IPS DF 4.7 (cell line): ENCODE results near the gene NTPCR.

Source experiments
- DNase-seq: peaks from one replicate; pipeline ENCODE4 v3.0.0-alpha.2; 2013; ENCODE audit warnings: low spot score; ENCODE audit errors: extremely low read depth

Gene NTPCR

GRCh38 chr1:232962761-232963745, 12.6 kb downstream of the NTPCR start:
- no peak for DNase-seq

DNA sequence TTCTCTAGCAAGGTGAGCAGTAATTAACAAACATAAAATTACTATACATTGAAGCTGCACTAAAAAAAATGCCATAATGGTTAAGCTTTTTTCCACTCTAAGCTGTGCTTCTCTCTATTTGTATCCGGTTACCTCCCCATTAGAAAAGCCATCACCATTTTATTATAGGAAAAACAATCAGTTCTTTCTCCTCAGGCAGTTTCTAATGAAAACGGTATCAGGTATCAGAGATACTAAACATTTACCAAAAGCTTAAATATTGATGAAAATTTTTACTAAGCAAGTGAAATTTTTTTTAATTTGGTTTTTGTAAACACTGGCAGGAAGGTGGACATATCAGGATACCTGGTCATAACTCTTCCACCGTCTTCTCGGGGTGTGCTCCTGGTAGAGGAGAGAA, 14.2 kb downstream of the NTPCR start:
- DNase-seq, result no peak

DNA sequence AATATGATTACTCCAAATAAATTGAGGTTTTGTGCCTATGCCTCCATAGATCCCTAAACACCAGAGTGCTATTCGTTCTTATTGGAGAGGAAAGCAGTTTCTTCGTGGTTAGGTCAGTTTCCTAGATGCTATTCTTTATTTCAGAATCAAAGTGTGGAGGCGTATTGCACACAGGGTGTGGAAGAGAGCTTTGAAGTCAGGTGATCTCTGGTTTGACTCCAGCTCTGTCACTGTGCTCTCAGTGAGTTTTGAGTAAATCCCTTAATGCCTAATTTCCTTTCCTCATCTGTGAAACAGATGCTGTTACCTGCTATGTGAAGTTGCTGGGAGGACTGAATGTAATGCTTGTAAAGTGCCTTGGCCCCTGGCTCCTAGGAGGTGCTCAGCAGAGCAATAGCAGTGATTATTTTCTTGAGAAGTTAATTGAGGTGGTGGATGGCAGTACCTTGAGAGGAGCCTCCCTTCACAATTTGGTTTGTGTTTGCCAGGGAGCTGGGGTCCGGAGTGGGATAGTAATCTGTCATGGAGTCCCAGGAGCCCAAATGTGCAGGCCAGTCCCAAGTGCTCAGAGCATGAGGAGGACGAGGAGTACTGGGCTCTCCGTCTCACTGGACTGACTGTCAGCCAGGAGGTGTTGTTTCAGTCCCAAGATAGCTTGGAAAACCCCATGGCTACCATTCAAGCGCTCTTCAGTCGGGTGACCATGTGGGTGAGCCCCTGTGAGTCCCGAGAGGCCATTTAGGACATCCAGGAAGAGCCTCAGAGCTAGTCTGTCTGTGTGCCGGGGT, 14.9 kb downstream of the NTPCR start:
- no peak for DNase-seq

DNA sequence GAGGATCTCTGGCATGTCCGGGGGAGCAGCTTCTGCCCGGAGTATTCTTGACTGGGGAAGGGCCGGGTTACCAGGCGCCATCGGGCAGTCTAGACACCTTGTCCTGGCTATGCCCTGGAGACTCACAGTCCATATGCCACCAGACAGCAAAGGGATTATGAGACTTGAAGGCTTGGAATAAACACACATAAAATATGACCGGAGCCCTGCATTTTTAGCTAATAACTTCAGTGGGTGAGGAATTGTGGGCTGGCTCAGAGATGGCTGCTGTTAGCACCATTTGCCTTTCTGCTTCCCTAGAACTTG, 15.5 kb downstream of the NTPCR start:
- no peak for DNase-seq

DNA sequence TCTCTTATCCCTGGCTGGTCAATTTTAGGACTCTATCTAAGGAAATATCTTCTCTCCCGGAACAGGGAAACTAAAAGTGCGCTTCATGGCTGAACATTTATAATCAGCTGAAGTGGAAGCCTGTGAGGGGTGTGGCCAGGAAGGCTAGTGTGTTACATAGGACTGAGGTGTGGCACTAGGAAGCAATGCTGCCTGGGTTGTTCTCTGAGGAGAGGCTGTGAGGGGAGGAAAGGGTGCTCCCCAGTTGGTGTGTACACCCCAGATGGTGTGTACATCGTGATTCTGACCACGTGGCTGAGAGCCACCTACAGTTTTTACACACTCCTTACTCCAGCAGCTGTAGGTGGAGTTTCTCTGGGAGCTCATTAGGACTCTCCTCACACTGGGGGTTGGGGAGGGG, 16.3 kb downstream of the NTPCR start:
- DNase-seq, result no peak

- DNase-seq, result no peak
These were observed 18.0 kb downstream of the NTPCR start for GRCh38 chr1:232968391-232968790.

- no peak for DNase-seq
These were observed 18.6 kb downstream of the NTPCR start for GRCh38 chr1:232968965-232969364.

DNA sequence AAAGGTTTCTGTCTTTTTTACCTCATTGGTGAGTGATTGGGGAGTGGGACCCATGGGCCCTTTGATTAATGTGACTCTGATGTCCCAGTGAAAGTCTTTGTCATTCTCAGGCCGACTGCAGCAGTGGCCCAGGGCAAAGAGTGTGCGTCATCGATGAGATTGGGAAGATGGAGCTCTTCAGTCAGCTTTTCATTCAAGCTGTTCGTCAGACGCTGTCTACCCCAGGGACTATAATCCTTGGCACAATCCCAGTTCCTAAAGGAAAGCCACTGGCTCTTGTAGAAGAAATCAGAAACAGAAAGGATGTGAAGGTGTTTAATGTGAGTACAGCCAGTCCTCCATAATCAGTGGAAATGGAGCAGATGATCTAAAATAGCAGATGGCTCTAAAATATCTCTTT, 19.4 kb downstream of the NTPCR start:
- no peak for DNase-seq

- no peak for DNase-seq
These were observed 20.1 kb downstream of the NTPCR start for GRCh38 chr1:232970508-232970907.

DNA sequence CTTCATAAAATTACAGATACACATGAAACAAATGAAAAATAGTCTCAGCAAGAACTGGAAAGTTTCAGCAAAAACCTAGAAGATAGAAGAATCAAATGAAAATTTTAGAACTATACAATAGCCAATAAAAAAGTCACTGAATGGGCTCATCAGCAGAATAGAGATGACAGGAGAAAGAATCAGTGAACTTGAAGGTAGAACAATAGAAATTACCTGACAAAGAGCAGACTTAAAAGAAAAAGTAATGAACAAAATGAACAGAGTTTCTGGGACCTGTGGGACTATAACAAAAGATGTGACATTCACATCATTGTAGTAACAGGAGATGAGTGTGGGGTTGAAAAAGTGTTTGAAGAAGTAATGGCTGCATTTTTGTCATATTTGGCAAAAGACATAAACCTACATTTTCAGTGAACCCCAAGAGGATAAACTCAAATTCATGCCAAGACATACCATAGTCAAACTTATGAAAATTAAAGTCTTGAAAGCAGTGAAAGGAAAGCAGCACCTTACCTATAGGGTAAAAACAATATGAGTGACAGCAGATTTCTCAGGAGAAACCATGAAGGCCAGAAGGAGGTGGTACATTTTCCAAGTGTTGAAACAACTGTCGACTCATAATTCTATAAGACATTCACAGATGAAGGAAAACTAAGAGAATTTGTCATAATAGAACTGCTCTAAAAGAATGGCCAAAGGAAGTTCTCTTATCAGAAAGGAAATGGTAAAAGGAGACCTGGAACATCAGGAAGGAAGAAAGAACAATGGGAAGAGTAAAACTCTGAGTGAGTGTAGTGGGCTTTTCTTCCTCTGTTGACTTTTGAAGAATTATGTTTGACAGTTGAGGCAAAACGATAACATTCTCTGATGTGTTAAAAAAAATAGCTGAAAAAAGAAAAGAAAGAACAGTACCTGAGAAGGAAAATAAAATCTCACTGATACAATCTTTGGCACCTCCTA, 23.5 kb downstream of the NTPCR start:
- no peak for DNase-seq

GRCh38 chr1:232974971-232975370, 24.6 kb downstream of the NTPCR start:
- DNase-seq, result no peak

GRCh38 chr1:232978091-232978634, 27.8 kb downstream of the NTPCR start:
- DNase-seq, result no peak

GRCh38 chr1:232978815-232979214, 28.4 kb downstream of the NTPCR start:
- no peak for DNase-seq

DNA sequence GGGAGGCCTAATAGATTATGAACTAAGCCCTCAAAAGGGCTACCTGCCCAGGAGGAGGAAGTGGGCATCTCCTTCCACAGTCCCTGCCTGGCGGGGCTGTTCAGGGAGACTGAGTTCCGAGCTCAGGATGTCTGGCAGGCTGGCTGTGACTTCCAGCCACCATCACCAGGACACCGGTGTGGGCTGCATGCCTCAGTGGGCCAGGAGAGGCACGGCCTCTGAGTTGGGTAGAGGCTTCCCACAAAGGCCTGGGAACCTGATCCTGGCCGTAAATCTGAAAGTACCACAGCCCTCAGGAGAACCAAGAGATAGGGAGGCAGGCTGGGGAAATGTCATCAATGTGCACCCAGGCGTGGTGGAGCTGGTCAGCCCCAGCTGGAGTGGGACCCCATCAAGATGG, 29.1 kb downstream of the NTPCR start:
- DNase-seq, result no peak

DNA sequence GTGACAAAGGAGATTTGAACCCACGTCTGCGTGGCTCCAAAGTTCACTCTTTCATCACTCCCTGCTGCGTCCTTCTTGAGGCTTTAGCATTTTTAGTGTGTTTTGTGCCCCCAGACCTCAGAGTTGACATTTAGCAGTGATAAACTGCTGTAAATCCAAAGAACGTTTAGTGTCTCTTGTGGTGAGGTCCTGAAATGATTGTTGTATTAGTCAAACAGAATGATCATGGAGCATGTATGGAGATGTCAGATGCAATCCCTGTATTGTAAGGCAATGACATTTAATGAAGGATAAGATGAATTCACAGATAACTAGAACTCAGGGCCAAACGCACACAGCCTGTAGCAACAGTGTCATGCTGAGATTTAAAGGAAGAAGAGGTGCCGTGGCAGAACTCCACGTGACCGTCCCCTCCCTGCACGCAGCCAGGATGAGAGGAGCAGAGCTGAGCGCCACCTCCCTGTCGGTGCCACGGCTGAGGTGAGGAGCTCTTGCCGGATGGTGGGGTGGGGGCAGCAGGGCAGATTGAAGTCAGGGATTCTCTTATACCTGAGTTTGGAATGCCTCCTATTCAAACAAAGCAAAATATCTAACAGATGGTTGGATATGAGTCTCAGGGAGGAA, 30.1 kb downstream of the NTPCR start:
- DNase-seq, result no peak

DNA sequence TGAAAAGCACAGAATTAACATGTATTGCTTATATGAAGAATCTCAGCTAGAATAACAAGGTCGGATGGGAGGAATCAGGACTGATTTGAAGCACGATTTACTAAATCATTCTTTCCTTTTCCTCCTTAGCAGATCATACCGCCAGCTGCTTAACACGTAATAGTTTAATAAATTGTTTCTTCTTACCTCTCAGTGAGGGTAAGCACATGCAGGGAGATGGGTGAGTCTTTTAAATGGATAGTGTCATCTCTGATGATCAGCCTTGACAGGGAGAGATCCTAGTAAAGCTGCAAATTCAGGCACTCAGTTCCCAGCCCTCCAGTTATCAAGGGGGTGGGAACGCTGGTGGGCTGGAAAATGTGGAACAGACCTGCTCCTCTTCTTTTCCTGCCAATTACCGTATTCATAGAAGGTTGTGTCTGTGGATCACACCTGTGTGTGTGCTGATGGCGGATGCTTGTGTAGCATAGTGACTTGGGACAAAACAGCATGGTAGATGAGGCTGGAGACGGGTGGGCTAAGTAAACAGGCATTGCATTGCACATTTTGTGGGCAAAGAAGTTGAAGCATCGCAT, 30.7 kb downstream of the NTPCR start:
- no peak for DNase-seq

- DNase-seq, result no peak
These were observed 32.0 kb downstream of the NTPCR start for GRCh38 chr1:232982238-232982944.

- DNase-seq, result no peak
These were observed 33.0 kb downstream of the NTPCR start for GRCh38 chr1:232983375-232983774.

- DNase-seq, result no peak
These were observed 33.6 kb downstream of the NTPCR start for GRCh38 chr1:232983817-232984567.
